SK-N-SH (cell line): ENCODE results near the gene IFNA21. TPM values are rescaled to one million over a fixed set of nuclear protein-coding genes. Genes with fewer than 3 reads are reported as not detected.
"Not testable (repeated sequence)": the region's sequence is repeated elsewhere in the genome, so short reads cannot be mapped to it uniquely, and the experiment has no call there.

Experiments
- CTCF ChIA-PET: fragments of 300-600, 350-600 bp; formaldehyde crosslinking; extraction: SDS; loops from one replicate; lab custom pipeline; 2021; lab: Yijun Ruan, JAX
- POLR2A ChIA-PET: fragments of 350-600 bp; sonication (Branson Sonifier 250); formaldehyde crosslinking; extraction: SDS; loops from one replicate; lab custom pipeline; 2020; ENCODE audit warnings: antibody characterized with exemption, inconsistent platforms; lab: Yijun Ruan, JAX
- DNase-seq: peaks from one replicate; pipeline ENCODE4 v3.0.0; 2012
- H2AFZ ChIP-seq: fragments of 200-600 bp; sonication (generic); 2 replicates; pipeline ENCODE4 v1.8.1; 2016; ENCODE audit warnings: antibody characterized with exemption, mild to moderate bottlenecking, low read depth
- H3F3A ChIP-seq: fragments of 200-600 bp; sonication (generic); replicated peaks from 2 replicates; pipeline ENCODE3; 2016; ENCODE audit warnings: antibody characterized with exemption, mild to moderate bottlenecking; ENCODE audit not compliant: insufficient read depth
- H3K27ac ChIP-seq, 2 experiments: fragments of 200-500 bp in 1 of 2; fragments of 200-600 bp in 1 of 2; sonication (Bioruptor generic) in 1 of 2; sonication (generic), shearing (Covaris generic) in 1 of 2; 2 replicates each; pipeline versions ENCODE4 v1.5.1 to v1.6.1; 2014 to 2016; ENCODE audit warnings: low read depth in 2 of 2, inconsistent platforms in 1 of 2, low read length in 1 of 2, mild to moderate bottlenecking in 1 of 2, mixed read lengths in 1 of 2
- H3K27me3 ChIP-seq: fragments of 200-600 bp; sonication (generic), shearing (Covaris generic); 2 replicates; pipeline ENCODE4 v1.6.1; 2016; ENCODE audit warnings: mixed run types; ENCODE audit not compliant: insufficient read depth
- H3K36me3 ChIP-seq, 2 experiments: fragments of 200-500 bp in 1 of 2; fragments of 200-600 bp in 1 of 2; sonication (Bioruptor generic) in 1 of 2; sonication (generic) in 1 of 2; replicated peaks in 1 of 2; 2 replicates each; pipeline versions ENCODE3 to v1.5.1; 2014 to 2016; ENCODE audit warnings: low read length in 1 of 2, mild to moderate bottlenecking in 1 of 2; ENCODE audit not compliant: insufficient read depth in 2 of 2, control insufficient read depth in 1 of 2
- H3K4me1 ChIP-seq, 2 experiments: fragments of 200-500 bp in 1 of 2; fragments of 200-600 bp in 1 of 2; sonication (Bioruptor generic) in 1 of 2; sonication (generic), shearing (Covaris generic) in 1 of 2; 2 replicates each; pipeline versions ENCODE4 v1.5.1 to v1.6.1; 2014 to 2016; ENCODE audit warnings: low read depth in 1 of 2, low read length in 1 of 2, mixed run types in 1 of 2; ENCODE audit not compliant: insufficient read depth in 2 of 2, control insufficient read depth in 1 of 2
- H3K4me2 ChIP-seq: fragments of 200-600 bp; sonication (generic), shearing (Covaris generic); 2 replicates; pipeline ENCODE4 v1.6.1; 2017; ENCODE audit warnings: mixed run types
- H3K4me3 ChIP-seq, 2 experiments: fragments of 200-500 bp in 1 of 2; fragments of 200-600 bp in 1 of 2; sonication (Bioruptor generic) in 1 of 2; sonication (generic), shearing (Covaris generic) in 1 of 2; 2 replicates each; pipeline versions ENCODE4 v1.5.1 to v1.8.1; 2014 to 2016; ENCODE audit warnings: low read depth in 2 of 2, inconsistent platforms in 1 of 2, low read length in 1 of 2, mild to moderate bottlenecking in 1 of 2, mixed read lengths in 1 of 2, moderate library complexity in 1 of 2
- H3K79me2 ChIP-seq: fragments of 200-600 bp; sonication (generic); 2 replicates; pipeline ENCODE4 v1.8.1; 2017; ENCODE audit warnings: mild to moderate bottlenecking; ENCODE audit not compliant: insufficient read depth
- H3K9ac ChIP-seq: fragments of 200-600 bp; sonication (generic); 2 replicates; pipeline ENCODE4 v1.6.1; 2017; ENCODE audit warnings: mixed run types
- H3K9me2 ChIP-seq: fragments of 200-600 bp; sonication (generic); 2 replicates; pipeline ENCODE4 v1.6.1; 2017; ENCODE audit warnings: mixed run types
- H3K9me3 ChIP-seq: fragments of 200-600 bp; sonication (generic); 2 replicates; pipeline ENCODE4 v1.6.1; 2017; ENCODE audit warnings: mixed run types, mild to moderate bottlenecking, moderate library complexity
- H4K20me1 ChIP-seq: fragments of 200-600 bp; sonication (generic); 2 replicates; pipeline ENCODE4 v1.6.1; 2017; ENCODE audit warnings: mild to moderate bottlenecking, mixed run types; ENCODE audit not compliant: insufficient read depth
- EP300 ChIP-seq, 2 experiments: IDR thresholded peaks; 2 replicates each; pipeline versions ENCODE4 v1.4.0 to v1.6.1; 2012; ENCODE audit warnings: borderline replicate concordance in 1 of 2, low read depth in 1 of 2, low read length in 1 of 2
- GABPA ChIP-seq: IDR thresholded peaks from 2 replicates; pipeline ENCODE4 v1.4.0; 2012; ENCODE audit warnings: low read depth, mild to moderate bottlenecking
- NRF1 ChIP-seq: IDR thresholded peaks from 2 replicates; pipeline ENCODE4 v1.6.1; 2012; ENCODE audit warnings: low read depth, mild to moderate bottlenecking, low read length
- RAD21 ChIP-seq: IDR thresholded peaks from 2 replicates; pipeline ENCODE4 v1.6.1; 2012; ENCODE audit warnings: mild to moderate bottlenecking, low read length
- SIN3A ChIP-seq: IDR thresholded peaks from 2 replicates; pipeline ENCODE4 v1.6.1; 2012; ENCODE audit warnings: low read depth, mild to moderate bottlenecking, low read length, moderate library complexity, borderline replicate concordance
- YY1 ChIP-seq: IDR thresholded peaks from 2 replicates; pipeline ENCODE4 v1.4.0; 2012; ENCODE audit warnings: low read depth, mild to moderate bottlenecking
- WGBS: methylation state at CpG from one replicate; pipeline ENCODE4 v1.1.6; 2017; ENCODE audit warnings: low lambda C conversion rate; 5-methylcytosine and 5-hydroxymethylcytosine counted together
- polyA plus RNA-seq, 3 experiments: library from polyadenylated mRNA; depleted of rRNA; stranded (reverse); fragments of >200 nt; gene quantifications; 2 replicates each; pipeline ENCODE4 v1.2.3, GENCODE V29; 2012
- TF ChIP-seq, protein P1 (sequence below): fragments of 200-600 bp; sonication (generic); IDR thresholded peaks from 2 replicates; pipeline ENCODE4 v1.6.1; 2017; ENCODE audit warnings: antibody characterized with exemption, mild to moderate bottlenecking, moderate library complexity
- TF ChIP-seq, protein P2 (sequence below): IDR thresholded peaks from 2 replicates; pipeline ENCODE4 v1.4.0; 2012; ENCODE audit warnings: low read depth, borderline replicate concordance
- TF ChIP-seq, protein P3 (sequence below): fragments of 150-350 bp; IDR thresholded peaks from 2 replicates; pipeline ENCODE4 v1.6.1; 2016; ENCODE audit warnings: mild to moderate bottlenecking, low read depth, low read length
- TF ChIP-seq, protein P4 (sequence below): IDR thresholded peaks from 2 replicates; pipeline ENCODE4 v1.4.0; 2012; ENCODE audit warnings: low read depth, borderline replicate concordance

IFNA21 gene
- polyA plus RNA-seq, 1 of the 3 experiments (the other 2 are of a cell fraction): not detected

DNA sequence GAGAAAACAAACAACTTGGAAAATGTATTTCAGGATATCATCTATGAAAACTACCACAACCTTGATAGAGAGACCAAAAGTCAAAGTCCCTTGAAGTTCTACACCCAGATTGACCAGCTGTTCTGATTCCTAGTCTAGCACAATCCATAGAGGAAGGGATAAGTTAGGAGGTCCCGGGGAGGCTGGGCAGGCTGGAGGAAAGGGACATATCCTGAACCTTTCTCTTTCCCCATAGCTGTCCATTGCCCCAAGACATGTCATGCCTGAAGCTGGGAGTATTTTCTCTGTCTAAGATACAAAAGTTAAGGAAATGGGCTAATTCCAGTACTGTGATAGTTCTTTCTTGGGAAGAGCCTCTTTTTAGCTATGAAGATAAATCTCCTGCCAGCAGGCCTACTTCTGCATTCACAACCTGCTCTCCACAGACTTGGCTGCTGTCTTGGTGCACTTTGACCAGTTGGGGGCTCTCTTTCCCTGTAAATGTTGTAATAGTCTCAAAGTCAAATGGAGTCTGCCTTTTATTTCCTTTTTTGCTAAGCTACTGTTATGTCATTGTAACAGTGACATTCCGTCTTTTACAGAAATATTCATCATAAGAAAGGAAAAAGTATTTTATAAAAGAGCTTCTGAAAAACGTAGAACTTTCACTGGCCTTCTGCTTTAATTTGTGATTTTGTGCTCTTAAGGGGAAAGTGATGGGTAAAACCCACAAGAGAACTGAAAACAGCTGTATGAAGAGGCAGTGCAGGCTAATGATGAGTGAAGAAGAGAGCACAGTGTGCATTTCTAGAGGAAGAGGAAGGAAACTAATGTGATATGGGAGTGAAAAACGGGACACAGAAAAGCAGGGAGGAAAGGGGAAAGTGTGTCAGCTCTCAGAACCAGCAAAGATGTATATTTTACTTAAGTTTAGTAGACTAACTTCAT, 16.6 kb upstream of the IFNA21 start:
- H3K4me1 ChIP-seq, POLR2A ChIA-PET, H3K27me3 ChIP-seq, H3K9ac ChIP-seq, H3K36me3 ChIP-seq, DNase-seq, H3F3A ChIP-seq, H3K9me3 ChIP-seq, H3K27ac ChIP-seq, H3K9me2 ChIP-seq, H3K4me2 ChIP-seq, H2AFZ ChIP-seq, H4K20me1 ChIP-seq, H3K4me3 ChIP-seq, H3K79me2 ChIP-seq: not testable (repeated sequence)
- CTCF ChIA-PET: interaction anchor here (0.6 to 1.7 kb wide), 13 partner anchors 8 to 213 kb away, joined by 3 to 9 read pairs (median 4); partner anchors contain the start of gene IFNA21
- 2% methylated on average over 4 of the region's 4 CpGs for WGBS
- TF ChIP-seq, protein P1, sequence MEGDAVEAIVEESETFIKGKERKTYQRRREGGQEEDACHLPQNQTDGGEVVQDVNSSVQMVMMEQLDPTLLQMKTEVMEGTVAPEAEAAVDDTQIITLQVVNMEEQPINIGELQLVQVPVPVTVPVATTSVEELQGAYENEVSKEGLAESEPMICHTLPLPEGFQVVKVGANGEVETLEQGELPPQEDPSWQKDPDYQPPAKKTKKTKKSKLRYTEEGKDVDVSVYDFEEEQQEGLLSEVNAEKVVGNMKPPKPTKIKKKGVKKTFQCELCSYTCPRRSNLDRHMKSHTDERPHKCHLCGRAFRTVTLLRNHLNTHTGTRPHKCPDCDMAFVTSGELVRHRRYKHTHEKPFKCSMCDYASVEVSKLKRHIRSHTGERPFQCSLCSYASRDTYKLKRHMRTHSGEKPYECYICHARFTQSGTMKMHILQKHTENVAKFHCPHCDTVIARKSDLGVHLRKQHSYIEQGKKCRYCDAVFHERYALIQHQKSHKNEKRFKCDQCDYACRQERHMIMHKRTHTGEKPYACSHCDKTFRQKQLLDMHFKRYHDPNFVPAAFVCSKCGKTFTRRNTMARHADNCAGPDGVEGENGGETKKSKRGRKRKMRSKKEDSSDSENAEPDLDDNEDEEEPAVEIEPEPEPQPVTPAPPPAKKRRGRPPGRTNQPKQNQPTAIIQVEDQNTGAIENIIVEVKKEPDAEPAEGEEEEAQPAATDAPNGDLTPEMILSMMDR: peak; percentile 52
- peak; percentile 29; the same call in 1 of the 2 replicates for TF ChIP-seq RAD21

DNA sequence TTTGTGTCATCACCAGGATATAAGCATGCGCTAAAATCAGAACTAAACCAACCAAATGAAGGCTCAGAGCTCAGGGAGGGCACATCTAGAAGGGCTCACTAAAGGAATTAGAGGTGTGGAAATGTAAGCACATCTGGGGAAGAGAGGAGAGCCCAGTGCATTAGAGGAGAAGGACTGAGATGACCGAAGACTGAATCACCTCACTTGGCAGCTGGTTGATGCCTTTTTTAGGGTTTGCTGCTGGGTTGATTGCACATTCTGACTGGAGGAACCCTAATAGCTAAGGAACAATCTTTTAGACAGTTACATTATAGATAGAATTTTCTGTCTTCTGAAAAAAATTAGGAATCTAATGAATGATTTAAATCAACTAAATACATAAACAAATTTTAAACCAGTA, 8.2 kb upstream of the IFNA21 start:
- CTCF ChIA-PET: interaction anchor here (1.3 kb wide), 1 partner anchor 8 kb away, joined by 7 read pairs; no protein-coding TSS in a partner anchor
- POLR2A ChIA-PET: no interaction called here
- Histone ChIP-seq H3F3A (no peaks in the 10 kb centered on the region), H3K9me2 (no peaks in the 10 kb centered on the region), H4K20me1 (no peaks in the 10 kb centered on the region), H3K4me1 (no peaks in the 10 kb centered on the region)
- WGBS: 40% methylated on average over 2 of the region's 2 CpGs
- TF ChIP-seq, protein P2, sequence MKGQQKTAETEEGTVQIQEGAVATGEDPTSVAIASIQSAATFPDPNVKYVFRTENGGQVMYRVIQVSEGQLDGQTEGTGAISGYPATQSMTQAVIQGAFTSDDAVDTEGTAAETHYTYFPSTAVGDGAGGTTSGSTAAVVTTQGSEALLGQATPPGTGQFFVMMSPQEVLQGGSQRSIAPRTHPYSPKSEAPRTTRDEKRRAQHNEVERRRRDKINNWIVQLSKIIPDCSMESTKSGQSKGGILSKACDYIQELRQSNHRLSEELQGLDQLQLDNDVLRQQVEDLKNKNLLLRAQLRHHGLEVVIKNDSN: no peak
- TF ChIP-seq, protein P3, sequence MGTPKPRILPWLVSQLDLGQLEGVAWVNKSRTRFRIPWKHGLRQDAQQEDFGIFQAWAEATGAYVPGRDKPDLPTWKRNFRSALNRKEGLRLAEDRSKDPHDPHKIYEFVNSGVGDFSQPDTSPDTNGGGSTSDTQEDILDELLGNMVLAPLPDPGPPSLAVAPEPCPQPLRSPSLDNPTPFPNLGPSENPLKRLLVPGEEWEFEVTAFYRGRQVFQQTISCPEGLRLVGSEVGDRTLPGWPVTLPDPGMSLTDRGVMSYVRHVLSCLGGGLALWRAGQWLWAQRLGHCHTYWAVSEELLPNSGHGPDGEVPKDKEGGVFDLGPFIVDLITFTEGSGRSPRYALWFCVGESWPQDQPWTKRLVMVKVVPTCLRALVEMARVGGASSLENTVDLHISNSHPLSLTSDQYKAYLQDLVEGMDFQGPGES: no peak
- TF ChIP-seq EP300 (IDR thresholded peaks at IDR 0.05; ENCODE audit: borderline replicate concordance in 1 of 2, low read depth in 1 of 2, low read length in 1 of 2) (no peak), SIN3A (no peak), NRF1 (no peak), YY1 (no peak), GABPA (no peak)
- TF ChIP-seq, protein P4, sequence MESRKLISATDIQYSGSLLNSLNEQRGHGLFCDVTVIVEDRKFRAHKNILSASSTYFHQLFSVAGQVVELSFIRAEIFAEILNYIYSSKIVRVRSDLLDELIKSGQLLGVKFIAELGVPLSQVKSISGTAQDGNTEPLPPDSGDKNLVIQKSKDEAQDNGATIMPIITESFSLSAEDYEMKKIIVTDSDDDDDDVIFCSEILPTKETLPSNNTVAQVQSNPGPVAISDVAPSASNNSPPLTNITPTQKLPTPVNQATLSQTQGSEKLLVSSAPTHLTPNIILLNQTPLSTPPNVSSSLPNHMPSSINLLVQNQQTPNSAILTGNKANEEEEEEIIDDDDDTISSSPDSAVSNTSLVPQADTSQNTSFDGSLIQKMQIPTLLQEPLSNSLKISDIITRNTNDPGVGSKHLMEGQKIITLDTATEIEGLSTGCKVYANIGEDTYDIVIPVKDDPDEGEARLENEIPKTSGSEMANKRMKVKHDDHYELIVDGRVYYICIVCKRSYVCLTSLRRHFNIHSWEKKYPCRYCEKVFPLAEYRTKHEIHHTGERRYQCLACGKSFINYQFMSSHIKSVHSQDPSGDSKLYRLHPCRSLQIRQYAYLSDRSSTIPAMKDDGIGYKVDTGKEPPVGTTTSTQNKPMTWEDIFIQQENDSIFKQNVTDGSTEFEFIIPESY: no peak
- TF ChIP-seq, all 33 proteins: peak for 0
- no peak overlapping the region for H3K4me3 ChIP-seq
- H3K27me3 ChIP-seq: no peaks in the 10 kb centered on the region
- no peak for DNase-seq
- no peak overlapping the region for H3K9ac ChIP-seq
- H3K36me3 ChIP-seq: no peaks in the 10 kb centered on the region
- no peaks in the 10 kb centered on the region for H3K9me3 ChIP-seq
- H3K4me2 ChIP-seq: no peak overlapping the region
- H2AFZ ChIP-seq: no peak overlapping the region
- H3K27ac ChIP-seq: no peak overlapping the region
- no peaks in the 10 kb centered on the region for H3K79me2 ChIP-seq
